Measurements from ENCODE around the gene NAA80. TPM values are rescaled to one million over a fixed set of nuclear protein-coding genes. Genes with fewer than 3 reads are reported as not detected.

Gene NAA80
- total and polyA plus RNA-seq, 2 of the 13 experiments (the other 11 are each of a cell fraction or from before 2014, with no cell fraction given): 3.4 to 8.7 TPM

DNA sequence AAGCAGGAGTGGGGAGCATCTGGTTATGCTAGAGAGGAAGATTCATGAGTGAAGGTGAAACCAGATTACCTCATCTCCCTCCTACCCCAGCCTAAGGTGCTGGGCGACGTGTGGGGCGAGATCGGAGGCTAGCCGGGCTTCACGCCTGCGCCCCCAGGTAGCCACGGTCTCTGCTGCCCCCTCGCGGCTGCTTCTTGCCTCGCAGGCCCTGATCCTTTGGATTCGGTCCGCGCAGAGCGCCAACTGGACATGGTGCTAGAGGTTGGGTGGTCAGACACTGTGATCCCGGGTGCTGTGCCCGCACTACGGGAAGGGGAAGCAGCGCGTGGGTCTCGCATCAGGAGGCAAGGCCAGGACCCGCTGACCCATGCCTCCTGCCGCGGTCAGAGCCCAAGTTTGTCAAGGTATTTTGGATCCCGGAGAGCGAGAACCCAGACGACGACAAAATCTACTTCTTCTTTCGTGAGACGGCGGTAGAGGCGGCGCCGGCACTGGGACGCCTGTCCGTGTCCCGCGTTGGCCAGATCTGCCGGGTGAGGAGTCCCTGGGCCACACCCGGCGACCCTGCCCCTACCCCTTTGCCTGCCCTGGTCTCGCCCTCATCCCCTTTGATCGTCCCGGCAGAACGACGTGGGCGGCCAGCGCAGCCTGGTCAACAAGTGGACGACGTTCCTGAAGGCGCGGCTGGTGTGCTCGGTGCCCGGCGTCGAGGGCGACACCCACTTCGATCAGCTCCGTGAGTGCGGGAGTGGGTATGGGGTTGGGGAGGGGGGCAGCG is 26.1 kb downstream of the NAA80 start (continued):
- TF ChIP-seq, protein P1, sequence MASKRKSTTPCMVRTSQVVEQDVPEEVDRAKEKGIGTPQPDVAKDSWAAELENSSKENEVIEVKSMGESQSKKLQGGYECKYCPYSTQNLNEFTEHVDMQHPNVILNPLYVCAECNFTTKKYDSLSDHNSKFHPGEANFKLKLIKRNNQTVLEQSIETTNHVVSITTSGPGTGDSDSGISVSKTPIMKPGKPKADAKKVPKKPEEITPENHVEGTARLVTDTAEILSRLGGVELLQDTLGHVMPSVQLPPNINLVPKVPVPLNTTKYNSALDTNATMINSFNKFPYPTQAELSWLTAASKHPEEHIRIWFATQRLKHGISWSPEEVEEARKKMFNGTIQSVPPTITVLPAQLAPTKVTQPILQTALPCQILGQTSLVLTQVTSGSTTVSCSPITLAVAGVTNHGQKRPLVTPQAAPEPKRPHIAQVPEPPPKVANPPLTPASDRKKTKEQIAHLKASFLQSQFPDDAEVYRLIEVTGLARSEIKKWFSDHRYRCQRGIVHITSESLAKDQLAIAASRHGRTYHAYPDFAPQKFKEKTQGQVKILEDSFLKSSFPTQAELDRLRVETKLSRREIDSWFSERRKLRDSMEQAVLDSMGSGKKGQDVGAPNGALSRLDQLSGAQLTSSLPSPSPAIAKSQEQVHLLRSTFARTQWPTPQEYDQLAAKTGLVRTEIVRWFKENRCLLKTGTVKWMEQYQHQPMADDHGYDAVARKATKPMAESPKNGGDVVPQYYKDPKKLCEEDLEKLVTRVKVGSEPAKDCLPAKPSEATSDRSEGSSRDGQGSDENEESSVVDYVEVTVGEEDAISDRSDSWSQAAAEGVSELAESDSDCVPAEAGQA (IDR thresholded peaks at IDR 0.05; ENCODE audit: low read depth): peak; percentile 80
- TF ChIP-seq, protein P1 (CRISPR knock-in tag; IDR thresholded peaks at IDR 0.05; ENCODE audit: borderline replicate concordance): no peak
- TF ChIP-seq, protein P2, sequence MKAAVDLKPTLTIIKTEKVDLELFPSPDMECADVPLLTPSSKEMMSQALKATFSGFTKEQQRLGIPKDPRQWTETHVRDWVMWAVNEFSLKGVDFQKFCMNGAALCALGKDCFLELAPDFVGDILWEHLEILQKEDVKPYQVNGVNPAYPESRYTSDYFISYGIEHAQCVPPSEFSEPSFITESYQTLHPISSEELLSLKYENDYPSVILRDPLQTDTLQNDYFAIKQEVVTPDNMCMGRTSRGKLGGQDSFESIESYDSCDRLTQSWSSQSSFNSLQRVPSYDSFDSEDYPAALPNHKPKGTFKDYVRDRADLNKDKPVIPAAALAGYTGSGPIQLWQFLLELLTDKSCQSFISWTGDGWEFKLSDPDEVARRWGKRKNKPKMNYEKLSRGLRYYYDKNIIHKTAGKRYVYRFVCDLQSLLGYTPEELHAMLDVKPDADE (CRISPR knock-in tag; IDR thresholded peaks at IDR 0.05): no peak
- TF ChIP-seq, protein P3, sequence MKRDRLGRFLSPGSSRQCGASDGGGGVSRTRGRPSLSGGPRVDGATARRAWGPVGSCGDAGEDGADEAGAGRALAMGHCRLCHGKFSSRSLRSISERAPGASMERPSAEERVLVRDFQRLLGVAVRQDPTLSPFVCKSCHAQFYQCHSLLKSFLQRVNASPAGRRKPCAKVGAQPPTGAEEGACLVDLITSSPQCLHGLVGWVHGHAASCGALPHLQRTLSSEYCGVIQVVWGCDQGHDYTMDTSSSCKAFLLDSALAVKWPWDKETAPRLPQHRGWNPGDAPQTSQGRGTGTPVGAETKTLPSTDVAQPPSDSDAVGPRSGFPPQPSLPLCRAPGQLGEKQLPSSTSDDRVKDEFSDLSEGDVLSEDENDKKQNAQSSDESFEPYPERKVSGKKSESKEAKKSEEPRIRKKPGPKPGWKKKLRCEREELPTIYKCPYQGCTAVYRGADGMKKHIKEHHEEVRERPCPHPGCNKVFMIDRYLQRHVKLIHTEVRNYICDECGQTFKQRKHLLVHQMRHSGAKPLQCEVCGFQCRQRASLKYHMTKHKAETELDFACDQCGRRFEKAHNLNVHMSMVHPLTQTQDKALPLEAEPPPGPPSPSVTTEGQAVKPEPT (CRISPR knock-in tag; IDR thresholded peaks at IDR 0.05; ENCODE audit: low read depth): no peak
- TF ChIP-seq ZSCAN25 (CRISPR knock-in tag; IDR thresholded peaks at IDR 0.05) (peak; percentile 81), NFRKB (IDR thresholded peaks at IDR 0.05) (no peak), ZNF331 (CRISPR knock-in tag; IDR thresholded peaks at IDR 0.05) (peak; percentile 83), YEATS4 (CRISPR knock-in tag; IDR thresholded peaks at IDR 0.05; ENCODE audit: borderline replicate concordance) (no peak), ZNF75D (CRISPR knock-in tag; IDR thresholded peaks at IDR 0.05; ENCODE audit: borderline replicate concordance) (no peak), ZNF138 (CRISPR knock-in tag; IDR thresholded peaks at IDR 0.05; ENCODE audit: low read depth) (no peak), MLLT10 (CRISPR knock-in tag; IDR thresholded peaks at IDR 0.05) (no peak), HNRNPUL1 (IDR thresholded peaks at IDR 0.05; ENCODE audit: low read depth, low read length) (no peak), ZNF552 (CRISPR knock-in tag; IDR thresholded peaks at IDR 0.05; ENCODE audit: borderline replicate concordance) (no peak), ZNF317 (CRISPR knock-in tag; IDR thresholded peaks at IDR 0.05) (peak; percentile 74; the same call in 1 of the 2 replicates)
- TF ChIP-seq, protein P4, sequence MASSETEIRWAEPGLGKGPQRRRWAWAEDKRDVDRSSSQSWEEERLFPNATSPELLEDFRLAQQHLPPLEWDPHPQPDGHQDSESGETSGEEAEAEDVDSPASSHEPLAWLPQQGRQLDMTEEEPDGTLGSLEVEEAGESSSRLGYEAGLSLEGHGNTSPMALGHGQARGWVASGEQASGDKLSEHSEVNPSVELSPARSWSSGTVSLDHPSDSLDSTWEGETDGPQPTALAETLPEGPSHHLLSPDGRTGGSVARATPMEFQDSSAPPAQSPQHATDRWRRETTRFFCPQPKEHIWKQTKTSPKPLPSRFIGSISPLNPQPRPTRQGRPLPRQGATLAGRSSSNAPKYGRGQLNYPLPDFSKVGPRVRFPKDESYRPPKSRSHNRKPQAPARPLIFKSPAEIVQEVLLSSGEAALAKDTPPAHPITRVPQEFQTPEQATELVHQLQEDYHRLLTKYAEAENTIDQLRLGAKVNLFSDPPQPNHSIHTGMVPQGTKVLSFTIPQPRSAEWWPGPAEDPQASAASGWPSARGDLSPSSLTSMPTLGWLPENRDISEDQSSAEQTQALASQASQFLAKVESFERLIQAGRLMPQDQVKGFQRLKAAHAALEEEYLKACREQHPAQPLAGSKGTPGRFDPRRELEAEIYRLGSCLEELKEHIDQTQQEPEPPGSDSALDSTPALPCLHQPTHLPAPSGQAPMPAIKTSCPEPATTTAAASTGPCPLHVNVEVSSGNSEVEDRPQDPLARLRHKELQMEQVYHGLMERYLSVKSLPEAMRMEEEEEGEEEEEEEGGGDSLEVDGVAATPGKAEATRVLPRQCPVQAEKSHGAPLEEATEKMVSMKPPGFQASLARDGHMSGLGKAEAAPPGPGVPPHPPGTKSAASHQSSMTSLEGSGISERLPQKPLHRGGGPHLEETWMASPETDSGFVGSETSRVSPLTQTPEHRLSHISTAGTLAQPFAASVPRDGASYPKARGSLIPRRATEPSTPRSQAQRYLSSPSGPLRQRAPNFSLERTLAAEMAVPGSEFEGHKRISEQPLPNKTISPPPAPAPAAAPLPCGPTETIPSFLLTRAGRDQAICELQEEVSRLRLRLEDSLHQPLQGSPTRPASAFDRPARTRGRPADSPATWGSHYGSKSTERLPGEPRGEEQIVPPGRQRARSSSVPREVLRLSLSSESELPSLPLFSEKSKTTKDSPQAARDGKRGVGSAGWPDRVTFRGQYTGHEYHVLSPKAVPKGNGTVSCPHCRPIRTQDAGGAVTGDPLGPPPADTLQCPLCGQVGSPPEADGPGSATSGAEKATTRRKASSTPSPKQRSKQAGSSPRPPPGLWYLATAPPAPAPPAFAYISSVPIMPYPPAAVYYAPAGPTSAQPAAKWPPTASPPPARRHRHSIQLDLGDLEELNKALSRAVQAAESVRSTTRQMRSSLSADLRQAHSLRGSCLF (CRISPR knock-in tag; IDR thresholded peaks at IDR 0.05; ENCODE audit: borderline replicate concordance): no peak
